ENCODE measurements around the gene POU2AF2. TPM values are rescaled to one million over a fixed set of nuclear protein-coding genes. Genes with fewer than 3 reads are reported as not detected.

POU2AF2 gene
- total RNA-seq, 1 experiment from 2014 or later: not detected

DNA sequence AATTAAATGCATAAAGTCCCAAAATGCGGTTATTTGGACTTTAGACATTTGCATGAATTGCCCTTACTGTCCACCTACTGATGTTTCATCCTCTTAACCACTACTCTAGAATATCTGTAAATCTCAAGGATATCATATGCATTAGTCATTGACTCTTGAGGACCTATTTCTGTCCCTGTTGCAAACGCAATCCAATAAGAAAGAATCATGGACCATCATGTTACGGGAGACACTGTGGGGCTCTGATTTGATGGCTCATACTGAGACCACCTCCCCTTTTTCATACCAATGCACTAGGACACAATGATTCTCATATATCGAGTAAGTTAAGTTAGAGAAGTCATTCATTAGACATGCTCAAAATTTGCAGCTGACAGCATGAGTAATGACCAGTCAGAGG lies 14.4 kb downstream of the POU2AF2 start:
- H2BK15ac ChIP-seq (ENCODE audit: low read depth, low read length): no peak overlapping the region
- H3K23me2 ChIP-seq (ENCODE audit: insufficient read length, low read depth, low read length, poor library complexity, severe bottlenecking): no peaks in the 10 kb centered on the region
- H3K9ac ChIP-seq (ENCODE audit: extremely low read depth, insufficient read length, low read length): no peak overlapping the region
- H2BK5ac ChIP-seq (ENCODE audit: insufficient read length, low read length): no peak overlapping the region
- no peak overlapping the region for H4K5ac ChIP-seq (ENCODE audit: insufficient read length, low read depth, low read length)
- no peaks in the 10 kb centered on the region for H3K79me2 ChIP-seq (ENCODE audit: insufficient read depth, low read length)
- no peak overlapping the region for H3K18ac ChIP-seq (ENCODE audit: insufficient read length, low read depth, low read length)
- Mint-ChIP-seq H3K27ac (no peak overlapping the region), H3K36me3 (ENCODE audit: insufficient read depth in 1 of 3, low read depth in 3 of 3) (no peaks in the 10 kb centered on the region), H3K4me3 (no peak overlapping the region), H3K27me3 (ENCODE audit: low read depth) (peaks cover 2% of the 10 kb centered on the region), H3K9me3 (no peaks in the 10 kb centered on the region), H3K4me1 (no peaks in the 10 kb centered on the region)
- H4K20me1 ChIP-seq (ENCODE audit: control insufficient read depth, insufficient read depth, insufficient read length): no peaks in the 10 kb centered on the region
- no peak overlapping the region for H3K14ac ChIP-seq (ENCODE audit: insufficient read depth, low read length)
- no peaks in the 10 kb centered on the region for H3K27me3 ChIP-seq (ENCODE audit: insufficient read depth, low read length)
- no peak overlapping the region for H2BK20ac ChIP-seq (ENCODE audit: low read depth, low read length, poor library complexity, severe bottlenecking)
- TF ChIP-seq, protein P1, sequence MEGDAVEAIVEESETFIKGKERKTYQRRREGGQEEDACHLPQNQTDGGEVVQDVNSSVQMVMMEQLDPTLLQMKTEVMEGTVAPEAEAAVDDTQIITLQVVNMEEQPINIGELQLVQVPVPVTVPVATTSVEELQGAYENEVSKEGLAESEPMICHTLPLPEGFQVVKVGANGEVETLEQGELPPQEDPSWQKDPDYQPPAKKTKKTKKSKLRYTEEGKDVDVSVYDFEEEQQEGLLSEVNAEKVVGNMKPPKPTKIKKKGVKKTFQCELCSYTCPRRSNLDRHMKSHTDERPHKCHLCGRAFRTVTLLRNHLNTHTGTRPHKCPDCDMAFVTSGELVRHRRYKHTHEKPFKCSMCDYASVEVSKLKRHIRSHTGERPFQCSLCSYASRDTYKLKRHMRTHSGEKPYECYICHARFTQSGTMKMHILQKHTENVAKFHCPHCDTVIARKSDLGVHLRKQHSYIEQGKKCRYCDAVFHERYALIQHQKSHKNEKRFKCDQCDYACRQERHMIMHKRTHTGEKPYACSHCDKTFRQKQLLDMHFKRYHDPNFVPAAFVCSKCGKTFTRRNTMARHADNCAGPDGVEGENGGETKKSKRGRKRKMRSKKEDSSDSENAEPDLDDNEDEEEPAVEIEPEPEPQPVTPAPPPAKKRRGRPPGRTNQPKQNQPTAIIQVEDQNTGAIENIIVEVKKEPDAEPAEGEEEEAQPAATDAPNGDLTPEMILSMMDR (conservative IDR thresholded peaks at IDR 0.05): no peak
- WGBS (ENCODE audit: extremely low coverage, insufficient read length, low lambda C conversion rate): no CpG with 5 or more reads among the region's 4 CpGs
- H4K8ac ChIP-seq (replicated peaks; ENCODE audit: insufficient read length, low read depth, low read length): no peak overlapping the region
- no peak overlapping the region for H3K23ac ChIP-seq (ENCODE audit: insufficient read length, low read depth, low read length)
- no peak overlapping the region for H2AFZ ChIP-seq (ENCODE audit: low read length)
- no peaks in the 10 kb centered on the region for H3K9me3 ChIP-seq (ENCODE audit: control insufficient read depth, low read depth, low read length)
- no peaks in the 10 kb centered on the region for H3K79me1 ChIP-seq (ENCODE audit: insufficient read depth, low read depth, low read length, poor library complexity, severe bottlenecking)
- no peak overlapping the region for H4K91ac ChIP-seq (ENCODE audit: insufficient read length, low read depth, low read length)
- H3K56ac ChIP-seq (ENCODE audit: insufficient read length, low read depth, low read length): no peak overlapping the region
- no peak overlapping the region for H2AK5ac ChIP-seq (ENCODE audit: insufficient read length, low read length)
- H3K4me2 ChIP-seq (ENCODE audit: insufficient read depth, insufficient read length, low read length): no peak overlapping the region
- H3K27ac ChIP-seq (ENCODE audit: insufficient read length, low read depth, low read length): no peak overlapping the region
- H2BK120ac ChIP-seq (ENCODE audit: low read depth, low read length, poor library complexity, severe bottlenecking): no peak overlapping the region
- H2BK12ac ChIP-seq (ENCODE audit: insufficient read length, low read depth, low read length): no peak overlapping the region
- H3K4ac ChIP-seq (ENCODE audit: low read depth, low read length): no peak overlapping the region
- no peak for DNase-seq
- H3T11ph ChIP-seq (ENCODE audit: low read length): no peak overlapping the region
- no peaks in the 10 kb centered on the region for H3K4me1 ChIP-seq (ENCODE audit: insufficient read depth, low read length)

Data from H9 (cell line).